T follicular helper cell (primary cell): ENCODE results near the gene RNF7.
"Not testable (repeated sequence)": the region's sequence is repeated elsewhere in the genome, so short reads cannot be mapped to it uniquely, and the experiment has no call there.

ENCODE experiments used
- DNase-seq: peaks from one replicate; pipeline ENCODE4 v3.0.0-alpha.2; 2020; ENCODE audit warnings: low read depth

Gene RNF7

GRCh38 chr3:141735770-141736465, 2.2 kb upstream of the RNF7 start:
- DNase-seq: no peak

GRCh38 chr3:141737093-141737492, 1.0 kb upstream of the RNF7 start:
- no peak for DNase-seq

- DNase-seq: no peak
These were observed 448 bp upstream of the RNF7 start for GRCh38 chr3:141737678-141738021.

- DNase-seq: no peak
These were observed 829 bp downstream of the RNF7 start for GRCh38 chr3:141738891-141739363.

GRCh38 chr3:141739731-141740130, 1.6 kb downstream of the RNF7 start:
- DNase-seq: no peak

GRCh38 chr3:141740349-141740748, 2.3 kb downstream of the RNF7 start:
- DNase-seq: no peak

- no peak for DNase-seq
These were observed 5.2 kb downstream of the RNF7 start for GRCh38 chr3:141743305-141743704.

- DNase-seq: no peak
These were observed 8.9 kb downstream of the RNF7 start for GRCh38 chr3:141746962-141747361.

- no peak for DNase-seq
These were observed 15.3 kb downstream of the RNF7 start for GRCh38 chr3:141753399-141753798.

- no peak for DNase-seq
These were observed 15.9 kb downstream of the RNF7 start for GRCh38 chr3:141754032-141754431.

- DNase-seq: not testable (repeated sequence)
These were observed 24.5 kb downstream of the RNF7 start for GRCh38 chr3:141762552-141762951.

- no peak for DNase-seq
These were observed 25.1 kb downstream of the RNF7 start, which contains the start of gene GRK7 for GRCh38 chr3:141763088-141763750. Gene GRK7 (plus strand): TSS chr3:141763408. CDS start chr3:141778285, 14,877 bp downstream.

GRCh38 chr3:141764045-141764444, 25.9 kb downstream of the RNF7 start:
- DNase-seq: no peak

- DNase-seq: no peak
These were observed 26.4 kb downstream of the RNF7 start for GRCh38 chr3:141764465-141764864.

- no peak for DNase-seq
These were observed 26.9 kb downstream of the RNF7 start for GRCh38 chr3:141764986-141765385.

GRCh38 chr3:141767066-141767465, 29.0 kb downstream of the RNF7 start:
- DNase-seq: no peak

- no peak for DNase-seq
These were observed 31.3 kb downstream of the RNF7 start for GRCh38 chr3:141769221-141769894.

- no peak for DNase-seq
These were observed 35.6 kb downstream of the RNF7 start for GRCh38 chr3:141773676-141774075.

- no peak for DNase-seq
These were observed 38.3 kb downstream of the RNF7 start for GRCh38 chr3:141776376-141776775.

- no peak for DNase-seq
These were observed 38.8 kb downstream of the RNF7 start for GRCh38 chr3:141776885-141777284.

- DNase-seq: no peak
These were observed 40.1 kb downstream of the RNF7 start for GRCh38 chr3:141777957-141778813.

- no peak for DNase-seq
These were observed 41.6 kb downstream of the RNF7 start for GRCh38 chr3:141779667-141780066.
